B cell (primary cell): ENCODE data around the gene TLX3. TPM values are rescaled to one million over a fixed set of nuclear protein-coding genes. Genes with fewer than 3 reads are reported as not detected.

Source experiments
- ATAC-seq: fragments of 200-7000 bp; cut with Tn5 transposase; one replicate; pipeline ENCODE4 v1.10.0; 2021; ENCODE audit warnings: low read depth, mild to moderate bottlenecking, moderate number of reproducible peaks, moderate library complexity
- CTCF ChIA-PET: fragments of 350-600 bp; sonication (Branson Sonifier 250); formaldehyde crosslinking; loops from one replicate; lab custom pipeline; 2021; ENCODE audit warnings: antibody characterized with exemption, inconsistent platforms; lab: Charles Lee
- POLR2A ChIA-PET: fragments of 350-600 bp; sonication (Branson Sonifier 250); formaldehyde crosslinking; loops from one replicate; lab custom pipeline; 2021; ENCODE audit warnings: antibody characterized with exemption; lab: Charles Lee
- DNase-seq: peaks from one replicate; pipeline ENCODE4 v3.0.0; 2013
- H2AFZ ChIP-seq: 2 replicates; pipeline ENCODE4 v1.6.1; 2012; ENCODE audit warnings: mild to moderate bottlenecking, low read depth, low read length; ENCODE audit not compliant: insufficient read depth, poor library complexity, severe bottlenecking
- H3K27ac ChIP-seq, 2 donors: 1 replicate in 1 of 2; 2 replicates in 1 of 2; pipeline ENCODE4 v1.5.1; 2012 to 2013; ENCODE audit warnings: low read length in 2 of 2, mild to moderate bottlenecking in 2 of 2, moderate library complexity in 1 of 2
- H3K27me3 ChIP-seq, 4 experiments: fragments of 200-600 bp in 1 of 4; sonication (generic) in 1 of 4; replicated peaks in 1 of 4; 1 replicate in 2 of 4; 2 replicates in 2 of 4; pipeline versions ENCODE4 v1.6.1 to v1.7.0; 2013 to 2016; ENCODE audit warnings: low read length in 3 of 4, mild to moderate bottlenecking in 2 of 4, mixed read lengths in 1 of 4, moderate library complexity in 1 of 4; ENCODE audit not compliant: insufficient read depth in 4 of 4, control insufficient read depth in 3 of 4; ENCODE audit errors: control extremely low read depth in 1 of 4
- H3K36me3 ChIP-seq, 2 experiments: replicated peaks in 1 of 2; 1 replicate in 1 of 2; 2 replicates in 1 of 2; pipeline versions ENCODE4 v1.6.1 to v1.7.1; 2013; ENCODE audit warnings: low read length in 1 of 2; ENCODE audit not compliant: insufficient read depth in 2 of 2, control insufficient read depth in 1 of 2; ENCODE audit errors: control extremely low read depth in 1 of 2, extremely low read depth in 1 of 2
- H3K4me1 ChIP-seq, 2 donors: fragments of 200-600 bp in 1 of 2; sonication (generic) in 1 of 2; 1 replicate in 1 of 2; 2 replicates in 1 of 2; pipeline versions ENCODE4 v1.5.1 to v1.6.1; 2013 to 2017; ENCODE audit warnings: low read length in 2 of 2; ENCODE audit not compliant: control insufficient read depth in 2 of 2, insufficient read depth in 2 of 2
- H3K4me2 ChIP-seq: replicated peaks from 2 replicates; pipeline ENCODE3; 2012; ENCODE audit warnings: mild to moderate bottlenecking, low read depth, low read length; ENCODE audit not compliant: poor library complexity, severe bottlenecking
- H3K4me3 ChIP-seq, 5 experiments: fragments of 200-600 bp in 1 of 5; sonication (generic) in 1 of 5; 1 replicate in 3 of 5; 2 replicates in 2 of 5; pipeline versions ENCODE4 v1.5.1 to v1.7.0; 2011 to 2016; ENCODE audit warnings: low read length in 4 of 5, mild to moderate bottlenecking in 4 of 5, low read depth in 2 of 5, control low read depth in 1 of 5, moderate library complexity in 1 of 5; ENCODE audit not compliant: insufficient read depth in 1 of 5; ENCODE audit errors: control extremely low read depth in 1 of 5, extremely low read depth in 1 of 5
- H3K79me2 ChIP-seq: fragments of 200-600 bp; sonication (generic); one replicate; pipeline ENCODE4 v1.6.0; 2016; ENCODE audit warnings: low read length; ENCODE audit not compliant: control insufficient read depth, insufficient read depth
- H3K9ac ChIP-seq: fragments of 200-600 bp; sonication (generic); 2 replicates; pipeline ENCODE4 v1.6.1; 2017; ENCODE audit warnings: mild to moderate bottlenecking, low read length, moderate library complexity
- H3K9me3 ChIP-seq, 3 donors: one replicate each; pipeline versions ENCODE4 v1.6.1 to v1.7.1; 2013; ENCODE audit warnings: low read length in 2 of 3; ENCODE audit not compliant: control insufficient read depth in 2 of 3, insufficient read depth in 1 of 3; ENCODE audit errors: control extremely low read depth in 1 of 3
- H4K20me1 ChIP-seq: 2 replicates; pipeline ENCODE4 v1.6.0; 2012; ENCODE audit warnings: mild to moderate bottlenecking, low read length; ENCODE audit not compliant: insufficient read depth, control insufficient read depth, poor library complexity, severe bottlenecking
- H3K27ac Mint-ChIP-seq: one replicate; pipeline ENCODE4 v1.8.0; 2021; ENCODE audit warnings: mixed read lengths
- H3K27me3 Mint-ChIP-seq: one replicate; pipeline ENCODE4 v1.8.0; 2021; ENCODE audit warnings: mixed read lengths
- H3K4me1 Mint-ChIP-seq: one replicate; pipeline ENCODE4 v1.8.0; 2021; ENCODE audit warnings: mixed read lengths
- H3K4me3 Mint-ChIP-seq: one replicate; pipeline ENCODE4 v1.8.0; 2021; ENCODE audit warnings: mixed read lengths
- H3K9me3 Mint-ChIP-seq: one replicate; pipeline ENCODE4 v1.8.0; 2022; ENCODE audit warnings: mixed read lengths; ENCODE audit not compliant: insufficient read depth
- CTCF ChIP-seq: fragments of 200-600 bp; IDR thresholded peaks from one replicate; pipeline ENCODE4 v1.8.0; 2022; ENCODE audit warnings: antibody characterized with exemption, mild to moderate bottlenecking
- EZH2 ChIP-seq: IDR thresholded peaks from 2 replicates; pipeline ENCODE4 v1.6.1; 2012; ENCODE audit warnings: borderline replicate concordance, low read depth, mild to moderate bottlenecking, moderate library complexity, low read length; ENCODE audit not compliant: insufficient read depth, poor library complexity, severe bottlenecking
- WGBS: methylation state at CpG from one replicate; pipeline ENCODE4 v1.1.5; 2013; ENCODE audit warnings: missing lambda C conversion rate; ENCODE audit not compliant: insufficient coverage; 5-methylcytosine and 5-hydroxymethylcytosine counted together
- intact Hi-C: fragments of 100-400 bp; cut with micrococcal nuclease; formaldehyde crosslinking; loops from one replicate; pipeline ENCODE4 v1.10.0; 2022
- polyA plus RNA-seq: library from polyadenylated mRNA; depleted of rRNA; stranded (reverse); fragments of >200 nt; gene quantifications from 2 replicates; pipeline ENCODE4 v1.2.3, GENCODE V29; 2012
- total RNA-seq, 2 donors: library from RNA; stranded (reverse); fragments of 120-200 nt in 1 of 2; gene quantifications; 1 replicate in 1 of 2; 2 replicates in 1 of 2; pipeline versions ENCODE4 v1.2.3 to v1.2.4, GENCODE V29; 2013 to 2022

TLX3 gene
- total and polyA plus RNA-seq, 2 donors (not counting 1 experiment from before 2014, with no cell fraction given) = not detected

GRCh38 chr5:171344936-171345608 lies 36.0 kb downstream of the TLX3 start:
- H3K27ac Mint-ChIP-seq = no peak overlapping the region
- Histone ChIP-seq H3K9ac (no peak overlapping the region), H3K4me2 (no peak overlapping the region), H3K79me2 (no peaks in the 10 kb centered on the region), H2AFZ (no peak overlapping the region), H4K20me1 (no peaks in the 10 kb centered on the region), H3K4me3 (no peak overlapping the region), H3K27ac (no peak overlapping the region), H3K27me3 (no peaks in the 10 kb centered on the region), H3K9me3 (no peaks in the 10 kb centered on the region), H3K4me1 (no peaks in the 10 kb centered on the region), H3K36me3 (no peaks in the 10 kb centered on the region)
- no peak overlapping the region for H3K4me3 Mint-ChIP-seq
- peaks cover 11% of the 10 kb centered on the region for H3K27me3 Mint-ChIP-seq
- no peaks in the 10 kb centered on the region for H3K4me1 Mint-ChIP-seq
- ChIA-PET CTCF (no interaction called here), POLR2A (no interaction called here)
- DNase-seq = no peak
- H3K9me3 Mint-ChIP-seq = no peaks in the 10 kb centered on the region
- TF ChIP-seq CTCF (no peak), EZH2 (no peak)
- 97% methylated on average over 14 of the region's 19 CpGs for WGBS
- intact Hi-C loops = no loop called here
- ATAC-seq = no peak

- no peaks in the 10 kb centered on the region for H3K9me3 ChIP-seq
- no peaks in the 10 kb centered on the region for H3K79me2 ChIP-seq
- Mint-ChIP-seq H3K27ac (no peak overlapping the region), H3K4me3 (no peak overlapping the region), H3K4me1 (peaks cover 4% of the 10 kb centered on the region), H3K27me3 (peaks cover 6% of the 10 kb centered on the region), H3K9me3 (no peaks in the 10 kb centered on the region)
- ChIA-PET CTCF (interaction anchor here (1.3 kb wide), 1 partner anchor 10 kb away, joined by 4 read pairs; no protein-coding TSS in a partner anchor), POLR2A (interaction anchor here (0.7 kb wide), 1 partner anchor 16 kb away, joined by 5 read pairs; no protein-coding TSS in a partner anchor)
- no peaks in the 10 kb centered on the region for H3K4me1 ChIP-seq
- H3K27ac ChIP-seq = no peak overlapping the region
- no peak overlapping the region for H2AFZ ChIP-seq
- H3K4me2 ChIP-seq = no peak overlapping the region
- H3K4me3 ChIP-seq = no peak overlapping the region
- 100% methylated on average over 2 of the region's 7 CpGs for WGBS
- intact Hi-C loops = no loop called here
- no peaks in the 10 kb centered on the region for H4K20me1 ChIP-seq
- no peaks in the 10 kb centered on the region for H3K27me3 ChIP-seq
- TF ChIP-seq EZH2 = no peak
- TF ChIP-seq CTCF = no peak
- ATAC-seq = no peak
- H3K9ac ChIP-seq = no peak overlapping the region
- no peak for DNase-seq
- no peaks in the 10 kb centered on the region for H3K36me3 ChIP-seq
Measured at GRCh38 chr5:171351536-171352073, 42.6 kb downstream of the TLX3 start.
